Fibroblast of villous mesenchyme (primary cell): ENCODE results near the gene MAEA. TPM values are rescaled to one million over a fixed set of nuclear protein-coding genes. Genes with fewer than 3 reads are reported as not detected.

ENCODE experiments used
- DNase-seq: peaks from one replicate; pipeline ENCODE4 v3.0.0-alpha.2; 2010; ENCODE audit warnings: low read depth
- H3K4me3 ChIP-seq: 2 replicates; pipeline ENCODE4 v1.5.1; 2011; ENCODE audit warnings: low read depth, mild to moderate bottlenecking, low read length
- total RNA-seq: library from RNA; depleted of rRNA; stranded (reverse); fragments of >200 nt; gene quantifications from 2 replicates; pipeline ENCODE4 v1.2.3, GENCODE V29; 2012
- TF ChIP-seq, protein P1 (sequence below): IDR thresholded peaks from 2 replicates; pipeline ENCODE4 v1.5.1; 2012; ENCODE audit warnings: low read depth, mild to moderate bottlenecking, low read length; ENCODE audit not compliant: insufficient read depth

Gene MAEA
- total RNA-seq, 1 donor: 59.6 TPM

DNA sequence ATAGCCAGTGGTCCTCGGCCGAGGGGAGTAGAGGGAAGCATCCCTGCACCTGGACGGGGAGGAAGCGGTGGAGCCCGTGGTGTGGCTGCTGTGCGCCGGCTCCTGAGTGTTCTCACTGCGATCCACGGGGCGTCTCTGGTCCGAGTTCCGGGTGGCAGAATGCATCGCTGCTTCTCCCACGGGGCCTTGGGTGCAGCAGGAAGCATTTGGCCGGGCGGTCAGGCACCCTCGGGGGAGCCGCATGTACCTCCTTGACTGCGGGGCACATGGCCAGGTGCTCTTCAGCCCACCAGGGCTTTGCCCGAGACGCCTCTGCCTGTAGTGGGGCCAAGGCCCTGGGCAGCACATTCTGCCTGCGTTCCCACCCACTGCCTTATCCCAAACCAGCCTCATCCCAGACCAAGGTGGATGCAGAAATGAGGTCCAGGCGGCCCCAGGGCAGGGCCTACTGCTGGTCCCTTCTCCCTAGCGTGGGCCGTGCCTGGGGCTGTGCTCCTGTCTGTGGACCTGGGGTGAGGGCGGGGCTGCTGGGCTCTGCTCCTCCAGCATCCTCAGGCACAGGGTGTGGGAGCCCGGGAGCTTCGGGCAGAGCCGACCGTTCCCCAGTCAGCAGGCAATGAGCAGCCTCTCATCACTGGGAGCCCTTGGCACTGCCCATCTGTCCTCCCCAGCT is 89.0 kb downstream of the MAEA start:
- TF ChIP-seq, protein P1, sequence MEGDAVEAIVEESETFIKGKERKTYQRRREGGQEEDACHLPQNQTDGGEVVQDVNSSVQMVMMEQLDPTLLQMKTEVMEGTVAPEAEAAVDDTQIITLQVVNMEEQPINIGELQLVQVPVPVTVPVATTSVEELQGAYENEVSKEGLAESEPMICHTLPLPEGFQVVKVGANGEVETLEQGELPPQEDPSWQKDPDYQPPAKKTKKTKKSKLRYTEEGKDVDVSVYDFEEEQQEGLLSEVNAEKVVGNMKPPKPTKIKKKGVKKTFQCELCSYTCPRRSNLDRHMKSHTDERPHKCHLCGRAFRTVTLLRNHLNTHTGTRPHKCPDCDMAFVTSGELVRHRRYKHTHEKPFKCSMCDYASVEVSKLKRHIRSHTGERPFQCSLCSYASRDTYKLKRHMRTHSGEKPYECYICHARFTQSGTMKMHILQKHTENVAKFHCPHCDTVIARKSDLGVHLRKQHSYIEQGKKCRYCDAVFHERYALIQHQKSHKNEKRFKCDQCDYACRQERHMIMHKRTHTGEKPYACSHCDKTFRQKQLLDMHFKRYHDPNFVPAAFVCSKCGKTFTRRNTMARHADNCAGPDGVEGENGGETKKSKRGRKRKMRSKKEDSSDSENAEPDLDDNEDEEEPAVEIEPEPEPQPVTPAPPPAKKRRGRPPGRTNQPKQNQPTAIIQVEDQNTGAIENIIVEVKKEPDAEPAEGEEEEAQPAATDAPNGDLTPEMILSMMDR: no peak
- DNase-seq: no peak
- H3K4me3 ChIP-seq: no peak overlapping the region

DNA sequence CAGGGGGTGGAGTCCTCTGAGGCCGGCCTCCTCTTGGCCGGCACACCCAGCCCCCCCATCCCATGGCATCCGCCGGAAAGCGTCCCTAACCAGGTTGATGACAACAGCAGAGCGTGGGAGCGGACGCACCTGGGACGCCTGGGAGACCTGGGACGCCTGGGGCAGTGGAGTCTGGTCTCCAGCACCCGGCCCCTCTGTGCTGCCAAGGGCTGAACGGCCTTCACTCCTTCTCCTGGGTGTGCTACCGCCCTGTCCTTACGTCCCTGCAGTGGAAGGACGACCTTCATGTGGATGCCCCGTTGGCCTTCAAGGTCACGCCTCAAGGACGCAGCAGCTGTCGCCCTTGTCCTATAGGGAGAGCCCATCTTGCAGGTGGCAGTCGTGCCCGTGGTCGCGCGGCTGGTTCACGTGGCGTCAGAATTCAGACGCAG is 89.7 kb downstream of the MAEA start:
- no peak overlapping the region for H3K4me3 ChIP-seq
- DNase-seq: no peak
- TF ChIP-seq, protein P1: no peak

DNA sequence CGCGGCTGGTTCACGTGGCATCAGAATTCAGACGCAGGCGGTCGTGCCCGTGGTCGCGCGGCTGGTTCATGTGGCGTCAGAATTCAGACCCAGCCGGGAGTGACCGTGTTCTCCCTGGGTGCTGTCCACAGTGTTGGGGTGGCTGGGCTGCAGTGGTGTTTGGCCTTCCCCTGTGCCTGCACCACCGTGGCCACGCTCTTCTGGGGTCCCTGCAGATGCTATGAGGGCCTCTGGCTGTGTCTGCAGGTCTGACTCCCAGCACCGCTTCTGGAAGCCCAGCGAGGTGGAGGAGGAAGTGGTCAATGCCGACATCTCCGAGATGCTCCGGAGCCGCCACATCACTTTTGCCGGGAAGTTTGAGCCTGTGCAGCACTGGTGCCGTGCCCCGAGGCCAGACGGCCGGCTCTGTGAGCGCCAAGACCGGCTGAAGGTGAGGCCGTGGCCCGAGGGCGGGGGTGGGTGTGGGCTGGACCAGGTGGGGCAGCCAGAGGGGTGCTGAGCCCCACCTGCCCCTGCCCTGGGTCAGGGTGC is 90.2 kb downstream of the MAEA start:
- TF ChIP-seq, protein P1: no peak
- no peak overlapping the region for H3K4me3 ChIP-seq
- DNase-seq: no peak

DNA sequence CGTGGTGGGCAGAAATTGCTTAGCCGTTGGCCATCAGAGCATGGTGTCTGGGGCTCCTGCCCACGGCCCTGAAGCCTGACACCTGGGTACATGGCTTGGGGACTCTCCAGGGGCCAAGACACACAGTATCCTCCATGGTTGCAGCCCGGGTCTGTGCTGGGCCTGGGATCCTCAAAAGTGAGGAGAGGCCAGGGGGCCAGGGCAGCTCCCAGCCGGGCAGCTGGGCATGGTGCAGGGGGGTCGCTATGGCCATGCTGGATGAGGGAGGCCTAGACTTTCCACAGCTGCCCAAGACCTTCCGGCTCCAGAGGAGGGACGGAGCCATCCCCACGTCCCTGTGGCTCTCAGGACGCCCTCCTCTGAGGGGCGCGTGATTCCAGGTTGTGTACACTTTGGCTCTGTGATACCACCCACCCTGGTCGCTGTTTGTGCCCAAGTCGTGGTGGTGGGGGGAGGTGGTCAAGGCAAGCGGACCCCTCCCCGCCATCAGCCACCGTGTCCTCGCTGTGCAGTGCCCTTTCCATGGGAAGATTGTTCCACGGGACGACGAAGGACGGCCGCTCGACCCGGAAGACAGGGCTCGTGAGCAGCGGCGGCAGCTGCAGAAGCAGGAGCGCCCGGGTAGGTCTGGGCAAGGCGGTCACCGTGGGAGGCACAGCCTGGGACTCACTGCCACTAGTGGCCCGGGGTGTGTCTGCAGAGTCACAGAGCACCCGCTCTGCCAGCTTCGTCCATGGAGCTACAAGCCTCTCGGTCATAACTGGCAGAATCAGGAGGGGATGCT is 90.9 kb downstream of the MAEA start:
- H3K4me3 ChIP-seq: no peak overlapping the region
- TF ChIP-seq, protein P1: no peak
- DNase-seq: no peak

DNA sequence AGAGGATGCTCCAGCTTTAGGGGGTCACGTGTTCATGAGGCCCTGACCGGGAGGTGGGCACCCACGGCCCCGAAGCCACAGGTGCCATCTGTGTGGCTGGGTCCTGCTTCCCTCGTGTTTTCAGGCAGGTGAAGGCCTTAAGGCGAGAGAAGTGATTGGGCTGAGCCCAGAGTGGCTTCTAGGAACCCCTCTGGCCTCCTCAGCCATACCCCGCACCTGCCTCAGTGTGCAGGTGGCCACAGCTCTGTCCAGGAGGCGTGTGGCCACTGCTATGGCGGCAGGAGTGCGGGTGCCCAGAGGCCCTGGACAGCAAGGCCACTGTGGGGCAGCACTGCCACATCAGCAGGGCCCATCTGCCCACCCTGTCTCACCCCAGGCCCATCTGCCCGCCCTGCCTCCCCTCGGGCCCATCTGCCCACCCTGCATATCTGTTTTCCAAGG is 91.5 kb downstream of the MAEA start:
- TF ChIP-seq, protein P1: no peak
- no peak overlapping the region for H3K4me3 ChIP-seq
- no peak for DNase-seq

DNA sequence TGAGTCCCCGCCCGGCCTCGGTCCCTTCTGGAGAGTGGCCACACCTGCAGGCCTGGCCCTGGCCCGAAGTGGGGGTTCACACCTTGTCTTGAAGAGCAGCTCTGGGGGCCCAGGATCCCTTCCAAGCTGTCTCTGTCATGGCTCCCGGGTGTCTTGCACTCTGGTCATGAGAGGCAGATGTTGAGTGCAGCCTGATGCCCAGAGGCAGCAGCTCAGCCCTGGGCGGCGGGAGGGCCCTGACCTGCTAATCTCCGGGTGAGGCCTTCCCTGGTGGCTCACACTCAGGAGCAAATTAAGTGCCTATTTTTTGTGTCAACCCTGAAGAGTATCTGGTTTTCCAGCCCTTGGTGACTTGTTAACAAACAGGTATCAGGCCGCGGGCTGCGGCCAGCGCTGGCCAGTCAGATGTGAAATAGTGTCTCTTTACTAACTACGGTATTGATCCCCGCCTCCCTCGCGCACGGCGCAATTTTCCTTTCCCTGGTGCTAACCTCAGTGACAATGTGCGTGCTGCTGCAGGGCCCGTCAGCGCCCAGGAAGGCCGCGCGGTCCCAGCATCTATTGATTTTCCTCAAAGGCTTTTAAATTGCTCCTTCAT is 92.4 kb downstream of the MAEA start:
- TF ChIP-seq, protein P1: no peak
- DNase-seq: no peak
- no peak overlapping the region for H3K4me3 ChIP-seq
